Neural cell (in vitro differentiated cells): ENCODE results near the gene RIC3. TPM values are rescaled to one million over a fixed set of nuclear protein-coding genes. Genes with fewer than 3 reads are reported as not detected.

Experiments
- H2AFZ ChIP-seq: fragments of 200-600, 300-800 bp; sonication (generic), shearing (Covaris generic); 2 replicates; pipeline ENCODE4 v1.6.0; 2014; ENCODE audit warnings: low read depth, mild to moderate bottlenecking, antibody characterized with exemption, low read length, moderate library complexity
- H3F3A ChIP-seq: fragments of 200-600 bp; shearing (Covaris generic); 2 replicates; pipeline ENCODE4 v1.6.1; 2016; ENCODE audit warnings: mild to moderate bottlenecking, moderate library complexity, mixed read lengths, antibody characterized with exemption, low read length; ENCODE audit not compliant: insufficient read depth, poor library complexity, severe bottlenecking
- H3K27ac ChIP-seq: fragments of 200-600, 300-800 bp; sonication (generic), shearing (Covaris generic); 2 replicates; pipeline ENCODE4 v1.5.1; 2014; ENCODE audit warnings: mild to moderate bottlenecking, low read length, moderate library complexity
- H3K27me3 ChIP-seq: fragments of 300-800, 200-600 bp; sonication (generic), shearing (Covaris generic); 2 replicates; pipeline ENCODE4 v1.6.0; 2014; ENCODE audit warnings: mild to moderate bottlenecking, low read depth, low read length, moderate library complexity; ENCODE audit not compliant: insufficient read depth
- H3K36me3 ChIP-seq: fragments of 300-800, 200-600 bp; sonication (generic), shearing (Covaris generic); 2 replicates; pipeline ENCODE4 v1.5.1; 2014; ENCODE audit warnings: mild to moderate bottlenecking, antibody characterized with exemption, low read length, moderate library complexity; ENCODE audit not compliant: insufficient read depth
- H3K4me2 ChIP-seq: fragments of 300-800, 200-600 bp; sonication (generic), shearing (Covaris generic); 2 replicates; pipeline ENCODE4 v1.6.0; 2014; ENCODE audit warnings: mild to moderate bottlenecking, low read length
- H3K4me3 ChIP-seq: fragments of 300-800, 200-600 bp; sonication (generic), shearing (Covaris generic); 2 replicates; pipeline ENCODE4 v1.5.1; 2014; ENCODE audit warnings: mild to moderate bottlenecking, low read length, moderate library complexity
- H3K79me2 ChIP-seq: fragments of 200-600 bp; shearing (Covaris generic); replicated peaks from 2 replicates; pipeline ENCODE4 v1.6.0; 2014; ENCODE audit warnings: mild to moderate bottlenecking, low read length, moderate library complexity; ENCODE audit not compliant: insufficient read depth
- H3K9ac ChIP-seq: fragments of 300-800, 200-600 bp; sonication (generic), shearing (Covaris generic); 2 replicates; pipeline ENCODE4 v1.6.1; 2016; ENCODE audit warnings: mild to moderate bottlenecking, low read length, mixed read lengths
- H3K9me2 ChIP-seq: fragments of 200-600 bp; shearing (Covaris generic); 2 replicates; pipeline ENCODE4 v1.6.1; 2016; ENCODE audit warnings: mild to moderate bottlenecking, low read length, mixed read lengths; ENCODE audit not compliant: insufficient read depth
- H3K9me3 ChIP-seq: fragments of 200-600, 300-800 bp; sonication (generic), shearing (Covaris generic); 2 replicates; pipeline ENCODE4 v1.6.1; 2016; ENCODE audit warnings: mild to moderate bottlenecking, mixed run types, low read length, moderate library complexity, mixed read lengths
- H4K20me1 ChIP-seq: fragments of 200-600 bp; shearing (Covaris generic); 2 replicates; pipeline ENCODE4 v1.6.1; 2016; ENCODE audit warnings: mild to moderate bottlenecking, mixed run types; ENCODE audit not compliant: insufficient read depth
- EP300 ChIP-seq: fragments of 450-650 bp; conservative IDR thresholded peaks from 2 replicates; pipeline ENCODE4 v1.6.1; 2014; ENCODE audit warnings: antibody characterized with exemption, mild to moderate bottlenecking, moderate library complexity; ENCODE audit not compliant: poor library complexity, severe bottlenecking
- EZH2 ChIP-seq: fragments of 200-600, 300-800 bp; shearing (Covaris generic), sonication (generic); IDR thresholded peaks from 2 replicates; pipeline ENCODE4 v1.6.1; 2014; ENCODE audit warnings: antibody characterized with exemption, low read length, borderline replicate concordance, mild to moderate bottlenecking; ENCODE audit not compliant: insufficient read depth, poor library complexity, severe bottlenecking
- MXI1 ChIP-seq: fragments of 450-650 bp; conservative IDR thresholded peaks from 2 replicates; pipeline ENCODE4 v1.6.1; 2014; ENCODE audit warnings: antibody characterized with exemption, mild to moderate bottlenecking; ENCODE audit not compliant: poor library complexity, severe bottlenecking
- POLR2AphosphoS5 ChIP-seq: IDR thresholded peaks from 2 replicates; pipeline ENCODE4 v1.6.1; 2012
- RAD21 ChIP-seq: fragments of 450-650 bp; conservative IDR thresholded peaks from 2 replicates; pipeline ENCODE4 v1.6.1; 2014; ENCODE audit warnings: antibody characterized with exemption, mild to moderate bottlenecking, moderate library complexity
- SMC3 ChIP-seq: fragments of 450-650 bp; conservative IDR thresholded peaks from 2 replicates; pipeline ENCODE4 v1.6.1; 2014; ENCODE audit warnings: antibody characterized with exemption, mild to moderate bottlenecking, moderate library complexity; ENCODE audit not compliant: poor library complexity
- TAF1 ChIP-seq: IDR thresholded peaks from 2 replicates; pipeline ENCODE4 v1.6.1; 2012; ENCODE audit warnings: low read depth
- polyA plus RNA-seq: library from polyadenylated mRNA; depleted of rRNA; stranded (reverse); fragments of >200 nt; gene quantifications from 2 replicates; pipeline ENCODE4 v1.2.3, GENCODE V29; 2014
- TF ChIP-seq, protein P1 (sequence below): fragments of 450-650 bp; IDR thresholded peaks from 2 replicates; pipeline ENCODE4 v1.5.1; 2014; ENCODE audit warnings: antibody characterized with exemption, mild to moderate bottlenecking, moderate library complexity; ENCODE audit not compliant: poor library complexity, severe bottlenecking
- TF ChIP-seq, protein P2 (sequence below): IDR thresholded peaks from 2 replicates; pipeline ENCODE4 v1.6.1; 2012; ENCODE audit warnings: borderline replicate concordance

RIC3 gene
- polyA plus RNA-seq, 1 donor from 2014 or later: 94.5 TPM

DNA sequence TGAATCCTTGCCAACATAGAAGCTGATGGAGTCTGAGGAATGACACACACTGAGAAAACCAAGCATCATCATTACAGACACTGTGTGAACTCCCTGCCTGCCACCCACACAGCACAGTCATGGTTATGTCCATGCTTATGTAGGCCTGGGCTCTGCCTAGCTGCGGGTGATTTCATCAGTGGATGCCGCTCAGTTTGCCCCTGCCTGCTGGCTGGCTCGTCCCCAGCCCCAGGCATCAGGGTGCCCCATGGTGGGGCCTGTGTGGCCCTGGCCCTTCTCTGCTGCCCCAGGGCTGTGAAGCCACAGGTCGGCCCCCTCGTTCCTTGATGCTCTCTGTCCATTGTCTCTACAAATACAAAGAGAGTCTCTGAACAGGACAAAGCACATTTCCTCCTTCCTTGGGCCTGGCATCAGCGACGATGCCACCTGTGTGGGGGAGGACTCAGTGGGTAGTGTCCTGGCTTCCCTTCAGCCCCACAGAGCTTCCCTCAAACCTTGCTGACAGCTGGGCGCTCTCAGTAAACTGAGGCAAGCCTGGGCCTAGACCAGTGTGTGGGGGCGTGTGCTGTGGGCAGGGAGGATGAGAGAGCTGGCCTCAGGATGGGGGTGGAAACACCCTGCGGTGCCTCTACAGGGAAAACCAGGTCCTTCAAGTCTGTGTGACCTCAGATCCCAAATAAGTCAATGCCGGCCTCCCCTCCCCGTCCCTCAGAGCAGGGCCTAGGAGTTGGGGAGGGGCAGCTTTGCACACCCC lies 107.8 kb downstream of the RIC3 start:
- H3K27ac ChIP-seq: no peak overlapping the region
- H3K9me3 ChIP-seq: no peaks in the 10 kb centered on the region
- H3K79me2 ChIP-seq: no peaks in the 10 kb centered on the region
- no peak overlapping the region for H3K4me3 ChIP-seq
- no peak overlapping the region for H2AFZ ChIP-seq
- no peak overlapping the region for H3K4me2 ChIP-seq
- TF ChIP-seq, protein P1, sequence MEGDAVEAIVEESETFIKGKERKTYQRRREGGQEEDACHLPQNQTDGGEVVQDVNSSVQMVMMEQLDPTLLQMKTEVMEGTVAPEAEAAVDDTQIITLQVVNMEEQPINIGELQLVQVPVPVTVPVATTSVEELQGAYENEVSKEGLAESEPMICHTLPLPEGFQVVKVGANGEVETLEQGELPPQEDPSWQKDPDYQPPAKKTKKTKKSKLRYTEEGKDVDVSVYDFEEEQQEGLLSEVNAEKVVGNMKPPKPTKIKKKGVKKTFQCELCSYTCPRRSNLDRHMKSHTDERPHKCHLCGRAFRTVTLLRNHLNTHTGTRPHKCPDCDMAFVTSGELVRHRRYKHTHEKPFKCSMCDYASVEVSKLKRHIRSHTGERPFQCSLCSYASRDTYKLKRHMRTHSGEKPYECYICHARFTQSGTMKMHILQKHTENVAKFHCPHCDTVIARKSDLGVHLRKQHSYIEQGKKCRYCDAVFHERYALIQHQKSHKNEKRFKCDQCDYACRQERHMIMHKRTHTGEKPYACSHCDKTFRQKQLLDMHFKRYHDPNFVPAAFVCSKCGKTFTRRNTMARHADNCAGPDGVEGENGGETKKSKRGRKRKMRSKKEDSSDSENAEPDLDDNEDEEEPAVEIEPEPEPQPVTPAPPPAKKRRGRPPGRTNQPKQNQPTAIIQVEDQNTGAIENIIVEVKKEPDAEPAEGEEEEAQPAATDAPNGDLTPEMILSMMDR: no peak
- TF ChIP-seq RAD21: no peak
- TF ChIP-seq POLR2AphosphoS5: no peak
- TF ChIP-seq EP300: no peak
- TF ChIP-seq TAF1: no peak
- TF ChIP-seq SMC3: no peak
- no peak for TF ChIP-seq EZH2
- no peaks in the 10 kb centered on the region for H3K27me3 ChIP-seq
- H3K9ac ChIP-seq: no peak overlapping the region
- no peaks in the 10 kb centered on the region for H3F3A ChIP-seq
- H3K9me2 ChIP-seq: no peaks in the 10 kb centered on the region
- no peaks in the 10 kb centered on the region for H4K20me1 ChIP-seq
- H3K36me3 ChIP-seq: no peaks in the 10 kb centered on the region

DNA sequence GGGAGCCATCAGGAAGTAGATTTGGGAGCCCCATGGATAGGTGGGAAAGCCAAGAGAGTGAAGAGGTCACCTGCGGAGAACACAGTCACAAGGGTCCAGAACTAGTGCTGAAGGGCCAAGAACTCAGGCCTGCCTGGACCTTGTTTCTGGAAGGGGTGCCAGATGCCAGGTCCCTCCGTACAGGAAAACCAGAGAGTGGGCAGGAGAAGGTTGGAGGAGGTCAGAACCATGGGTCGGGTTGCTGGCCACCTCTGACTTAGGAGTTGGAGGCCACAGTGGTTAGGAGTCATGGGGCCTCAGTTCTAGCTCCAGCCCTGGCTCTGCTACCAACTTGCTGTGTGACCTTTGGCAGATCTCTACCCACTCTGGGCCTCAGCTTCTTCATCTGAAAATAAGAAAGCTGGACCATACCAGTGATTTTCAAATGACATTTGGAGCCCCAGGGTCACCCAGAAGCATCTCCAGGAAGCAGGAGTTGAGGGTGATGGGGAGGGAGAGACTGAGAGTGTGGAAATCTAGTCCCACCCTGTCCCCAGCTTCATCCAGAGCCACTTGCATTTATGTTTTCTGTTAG lies 108.6 kb downstream of the RIC3 start:
- TF ChIP-seq TAF1: no peak
- no peak for TF ChIP-seq MXI1
- TF ChIP-seq EZH2: no peak
- TF ChIP-seq, protein P2, sequence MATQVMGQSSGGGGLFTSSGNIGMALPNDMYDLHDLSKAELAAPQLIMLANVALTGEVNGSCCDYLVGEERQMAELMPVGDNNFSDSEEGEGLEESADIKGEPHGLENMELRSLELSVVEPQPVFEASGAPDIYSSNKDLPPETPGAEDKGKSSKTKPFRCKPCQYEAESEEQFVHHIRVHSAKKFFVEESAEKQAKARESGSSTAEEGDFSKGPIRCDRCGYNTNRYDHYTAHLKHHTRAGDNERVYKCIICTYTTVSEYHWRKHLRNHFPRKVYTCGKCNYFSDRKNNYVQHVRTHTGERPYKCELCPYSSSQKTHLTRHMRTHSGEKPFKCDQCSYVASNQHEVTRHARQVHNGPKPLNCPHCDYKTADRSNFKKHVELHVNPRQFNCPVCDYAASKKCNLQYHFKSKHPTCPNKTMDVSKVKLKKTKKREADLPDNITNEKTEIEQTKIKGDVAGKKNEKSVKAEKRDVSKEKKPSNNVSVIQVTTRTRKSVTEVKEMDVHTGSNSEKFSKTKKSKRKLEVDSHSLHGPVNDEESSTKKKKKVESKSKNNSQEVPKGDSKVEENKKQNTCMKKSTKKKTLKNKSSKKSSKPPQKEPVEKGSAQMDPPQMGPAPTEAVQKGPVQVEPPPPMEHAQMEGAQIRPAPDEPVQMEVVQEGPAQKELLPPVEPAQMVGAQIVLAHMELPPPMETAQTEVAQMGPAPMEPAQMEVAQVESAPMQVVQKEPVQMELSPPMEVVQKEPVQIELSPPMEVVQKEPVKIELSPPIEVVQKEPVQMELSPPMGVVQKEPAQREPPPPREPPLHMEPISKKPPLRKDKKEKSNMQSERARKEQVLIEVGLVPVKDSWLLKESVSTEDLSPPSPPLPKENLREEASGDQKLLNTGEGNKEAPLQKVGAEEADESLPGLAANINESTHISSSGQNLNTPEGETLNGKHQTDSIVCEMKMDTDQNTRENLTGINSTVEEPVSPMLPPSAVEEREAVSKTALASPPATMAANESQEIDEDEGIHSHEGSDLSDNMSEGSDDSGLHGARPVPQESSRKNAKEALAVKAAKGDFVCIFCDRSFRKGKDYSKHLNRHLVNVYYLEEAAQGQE: no peak
- no peak for TF ChIP-seq EP300
- TF ChIP-seq SMC3: no peak
- TF ChIP-seq, protein P1: no peak
- TF ChIP-seq RAD21: no peak
- no peak for TF ChIP-seq POLR2AphosphoS5
- no peak overlapping the region for H2AFZ ChIP-seq
- no peak overlapping the region for H3K9ac ChIP-seq
- no peak overlapping the region for H3K27ac ChIP-seq
- H3K9me3 ChIP-seq: no peaks in the 10 kb centered on the region
- no peaks in the 10 kb centered on the region for H3K79me2 ChIP-seq
- H3F3A ChIP-seq: no peaks in the 10 kb centered on the region
- no peaks in the 10 kb centered on the region for H3K27me3 ChIP-seq
- no peak overlapping the region for H3K4me2 ChIP-seq
- no peaks in the 10 kb centered on the region for H4K20me1 ChIP-seq
- H3K4me3 ChIP-seq: no peak overlapping the region
- no peaks in the 10 kb centered on the region for H3K36me3 ChIP-seq
- H3K9me2 ChIP-seq: no peaks in the 10 kb centered on the region
